Mucosa of descending colon (tissue), 3 donors: Measurements from ENCODE around the gene WT1. TPM values are rescaled to one million over a fixed set of nuclear protein-coding genes. Genes with fewer than 3 reads are reported as not detected.

ENCODE experiments used
- ATAC-seq: fragments of 200-7000 bp; cut with Tn5 transposase; one replicate; pipeline ENCODE4 v1.9.1; 2020; ENCODE audit warnings: mild to moderate bottlenecking, moderate library complexity
- DNase-seq, 3 donors: peaks; one replicate each; pipeline ENCODE4 v3.0.0-alpha.2; 2020
- H3K36me3 ChIP-seq: fragments of 200-600 bp; one replicate; pipeline ENCODE4 v1.8.0; 2021; ENCODE audit warnings: low read depth, mild to moderate bottlenecking
- H3K4me1 ChIP-seq: fragments of 200-600 bp; one replicate; pipeline ENCODE4 v1.8.0; 2021; ENCODE audit warnings: low read depth, mild to moderate bottlenecking
- H3K4me3 ChIP-seq: fragments of 200-600 bp; one replicate; pipeline ENCODE4 v1.8.0; 2021; ENCODE audit warnings: mild to moderate bottlenecking
- H3K9me3 ChIP-seq: fragments of 200-600 bp; one replicate; pipeline ENCODE4 v1.8.0; 2021; ENCODE audit warnings: mild to moderate bottlenecking
- CTCF ChIP-seq: fragments of 200-600 bp; IDR thresholded peaks from one replicate; pipeline ENCODE4 v1.8.0; 2022; ENCODE audit warnings: antibody characterized with exemption, mild to moderate bottlenecking
- intact Hi-C, 2 donors: fragments of 100-400 bp; cut with DNase I in 1 of 2; cut with micrococcal nuclease in 1 of 2; formaldehyde crosslinking; loops; one replicate each; pipeline versions ENCODE4 v1.11.0 to v1.11.1; 2022; cut with DNase I, micrococcal nuclease
- total RNA-seq, 3 donors: library from RNA; stranded (reverse); fragmentation: NEBNext Ultra II Directional in 2 of 3; extraction: Animal tissue kit (Norgen Biotek cat#: 25700) in 2 of 3; gene quantifications; one replicate each; pipeline versions ENCODE4 v1.2.1 to v1.2.4, GENCODE V29; 2021 to 2023
- donor health status: DM: no; HTN: no; CAD: no; lungs with moderate emphysema.
- donor health status: DM: no; HTN: no; CAD: no.
- donor health status: DM: no; HTN: yes; CAD: no.

WT1 gene
- total RNA-seq, 3 donors from 2014 or later, result 0.09 to 0.57 TPM; not detected in 1

- intact Hi-C loops, result no loop called here
- H3K9me3 ChIP-seq, result peaks cover 13% of the 10 kb centered on the region
- no peaks in the 10 kb centered on the region for H3K36me3 ChIP-seq
- TF ChIP-seq CTCF, result no peak
- H3K4me1 ChIP-seq, result no peaks in the 10 kb centered on the region
- no peak for ATAC-seq
- no peak for DNase-seq
- no peak overlapping the region for H3K4me3 ChIP-seq
Measured at GRCh38 chr11:32366666-32367065, 68.7 kb downstream of the WT1 start.

GRCh38 chr11:32365192-32365591 lies 70.1 kb downstream of the WT1 start:
- Histone ChIP-seq H3K4me3 (no peak overlapping the region), H3K4me1 (no peaks in the 10 kb centered on the region), H3K9me3 (peaks cover 13% of the 10 kb centered on the region), H3K36me3 (no peaks in the 10 kb centered on the region)
- no peak for TF ChIP-seq CTCF
- DNase-seq, result no peak
- intact Hi-C loops, result no loop called here
- ATAC-seq, result no peak

GRCh38 chr11:32358729-32359128 lies 76.6 kb downstream of the WT1 start:
- ATAC-seq (no peak), DNase-seq (peak in 1 of 3 donors; percentile 9)
- Histone ChIP-seq H3K4me1 (no peaks in the 10 kb centered on the region), H3K4me3 (no peak overlapping the region), H3K9me3 (no peaks in the 10 kb centered on the region), H3K36me3 (no peaks in the 10 kb centered on the region)
- no peak for TF ChIP-seq CTCF
- intact Hi-C loops, result no loop called here

GRCh38 chr11:32353884-32354283 lies 81.5 kb downstream of the WT1 start:
- no peak for TF ChIP-seq CTCF
- no peaks in the 10 kb centered on the region for H3K9me3 ChIP-seq
- H3K4me3 ChIP-seq, result no peak overlapping the region
- intact Hi-C loops, result no loop called here
- no peaks in the 10 kb centered on the region for H3K4me1 ChIP-seq
- ATAC-seq, result no peak
- H3K36me3 ChIP-seq, result no peaks in the 10 kb centered on the region
- DNase-seq, result no peak

GRCh38 chr11:32348502-32348901 lies 86.8 kb downstream of the WT1 start:
- no peaks in the 10 kb centered on the region for H3K4me1 ChIP-seq
- no peaks in the 10 kb centered on the region for H3K36me3 ChIP-seq
- no peak for DNase-seq
- TF ChIP-seq CTCF, result no peak
- no peak for ATAC-seq
- no peak overlapping the region for H3K4me3 ChIP-seq
- intact Hi-C loops, result no loop called here
- no peaks in the 10 kb centered on the region for H3K9me3 ChIP-seq

GRCh38 chr11:32344946-32345345 lies 90.4 kb downstream of the WT1 start:
- H3K36me3 ChIP-seq, result no peaks in the 10 kb centered on the region
- H3K4me3 ChIP-seq, result no peak overlapping the region
- intact Hi-C loops, result no loop called here
- no peak for ATAC-seq
- no peaks in the 10 kb centered on the region for H3K9me3 ChIP-seq
- no peak for TF ChIP-seq CTCF
- H3K4me1 ChIP-seq, result no peaks in the 10 kb centered on the region
- no peak for DNase-seq
